SK-N-SH (cell line): ENCODE data around the gene KISS1R. TPM values are rescaled to one million over a fixed set of nuclear protein-coding genes. Genes with fewer than 3 reads are reported as not detected.

Experiments
- CTCF ChIA-PET: fragments of 300-600, 350-600 bp; formaldehyde crosslinking; extraction: SDS; loops from one replicate; lab custom pipeline; 2021; lab: Yijun Ruan, JAX
- POLR2A ChIA-PET: fragments of 350-600 bp; sonication (Branson Sonifier 250); formaldehyde crosslinking; extraction: SDS; loops from one replicate; lab custom pipeline; 2020; ENCODE audit warnings: antibody characterized with exemption, inconsistent platforms; lab: Yijun Ruan, JAX
- DNase-seq: peaks from one replicate; pipeline ENCODE4 v3.0.0; 2012
- H2AFZ ChIP-seq: fragments of 200-600 bp; sonication (generic); 2 replicates; pipeline ENCODE4 v1.8.1; 2016; ENCODE audit warnings: antibody characterized with exemption, mild to moderate bottlenecking, low read depth
- H3F3A ChIP-seq: fragments of 200-600 bp; sonication (generic); replicated peaks from 2 replicates; pipeline ENCODE3; 2016; ENCODE audit warnings: antibody characterized with exemption, mild to moderate bottlenecking; ENCODE audit not compliant: insufficient read depth
- H3K27ac ChIP-seq, 2 experiments: fragments of 200-500 bp in 1 of 2; fragments of 200-600 bp in 1 of 2; sonication (Bioruptor generic) in 1 of 2; sonication (generic), shearing (Covaris generic) in 1 of 2; 2 replicates each; pipeline versions ENCODE4 v1.5.1 to v1.6.1; 2014 to 2016; ENCODE audit warnings: low read depth in 2 of 2, inconsistent platforms in 1 of 2, low read length in 1 of 2, mild to moderate bottlenecking in 1 of 2, mixed read lengths in 1 of 2
- H3K27me3 ChIP-seq: fragments of 200-600 bp; sonication (generic), shearing (Covaris generic); 2 replicates; pipeline ENCODE4 v1.6.1; 2016; ENCODE audit warnings: mixed run types; ENCODE audit not compliant: insufficient read depth
- H3K36me3 ChIP-seq, 2 experiments: fragments of 200-500 bp in 1 of 2; fragments of 200-600 bp in 1 of 2; sonication (Bioruptor generic) in 1 of 2; sonication (generic) in 1 of 2; replicated peaks in 1 of 2; 2 replicates each; pipeline versions ENCODE3 to v1.5.1; 2014 to 2016; ENCODE audit warnings: low read length in 1 of 2, mild to moderate bottlenecking in 1 of 2; ENCODE audit not compliant: insufficient read depth in 2 of 2, control insufficient read depth in 1 of 2
- H3K4me1 ChIP-seq, 2 experiments: fragments of 200-500 bp in 1 of 2; fragments of 200-600 bp in 1 of 2; sonication (Bioruptor generic) in 1 of 2; sonication (generic), shearing (Covaris generic) in 1 of 2; 2 replicates each; pipeline versions ENCODE4 v1.5.1 to v1.6.1; 2014 to 2016; ENCODE audit warnings: low read depth in 1 of 2, low read length in 1 of 2, mixed run types in 1 of 2; ENCODE audit not compliant: insufficient read depth in 2 of 2, control insufficient read depth in 1 of 2
- H3K4me2 ChIP-seq: fragments of 200-600 bp; sonication (generic), shearing (Covaris generic); 2 replicates; pipeline ENCODE4 v1.6.1; 2017; ENCODE audit warnings: mixed run types
- H3K4me3 ChIP-seq, 2 experiments: fragments of 200-500 bp in 1 of 2; fragments of 200-600 bp in 1 of 2; sonication (Bioruptor generic) in 1 of 2; sonication (generic), shearing (Covaris generic) in 1 of 2; 2 replicates each; pipeline versions ENCODE4 v1.5.1 to v1.8.1; 2014 to 2016; ENCODE audit warnings: low read depth in 2 of 2, inconsistent platforms in 1 of 2, low read length in 1 of 2, mild to moderate bottlenecking in 1 of 2, mixed read lengths in 1 of 2, moderate library complexity in 1 of 2
- H3K79me2 ChIP-seq: fragments of 200-600 bp; sonication (generic); 2 replicates; pipeline ENCODE4 v1.8.1; 2017; ENCODE audit warnings: mild to moderate bottlenecking; ENCODE audit not compliant: insufficient read depth
- H3K9ac ChIP-seq: fragments of 200-600 bp; sonication (generic); 2 replicates; pipeline ENCODE4 v1.6.1; 2017; ENCODE audit warnings: mixed run types
- H3K9me2 ChIP-seq: fragments of 200-600 bp; sonication (generic); 2 replicates; pipeline ENCODE4 v1.6.1; 2017; ENCODE audit warnings: mixed run types
- H3K9me3 ChIP-seq: fragments of 200-600 bp; sonication (generic); 2 replicates; pipeline ENCODE4 v1.6.1; 2017; ENCODE audit warnings: mixed run types, mild to moderate bottlenecking, moderate library complexity
- H4K20me1 ChIP-seq: fragments of 200-600 bp; sonication (generic); 2 replicates; pipeline ENCODE4 v1.6.1; 2017; ENCODE audit warnings: mild to moderate bottlenecking, mixed run types; ENCODE audit not compliant: insufficient read depth
- CTCF ChIP-seq: fragments of 200-600 bp; sonication (generic); IDR thresholded peaks from 2 replicates; pipeline ENCODE4 v1.6.1; 2017; ENCODE audit warnings: antibody characterized with exemption, mild to moderate bottlenecking, moderate library complexity
- FOSL2 ChIP-seq: IDR thresholded peaks from 2 replicates; pipeline ENCODE4 v1.4.0; 2012; ENCODE audit warnings: low read depth, mild to moderate bottlenecking, moderate library complexity, borderline replicate concordance
- FOXM1 ChIP-seq: IDR thresholded peaks from 2 replicates; pipeline ENCODE4 v1.4.0; 2012; ENCODE audit warnings: low read depth, mild to moderate bottlenecking
- GABPA ChIP-seq: IDR thresholded peaks from 2 replicates; pipeline ENCODE4 v1.4.0; 2012; ENCODE audit warnings: low read depth, mild to moderate bottlenecking
- GATA2 ChIP-seq: sonication (generic); formaldehyde crosslinking; IDR thresholded peaks from 2 replicates; pipeline ENCODE4 v1.5.0; 2020; ENCODE audit warnings: mild to moderate bottlenecking, missing genetic modification reagents
- JUND ChIP-seq: IDR thresholded peaks from 2 replicates; pipeline ENCODE4 v1.4.0; 2012
- MAX ChIP-seq: IDR thresholded peaks from 2 replicates; pipeline ENCODE4 v1.4.0; 2012; ENCODE audit warnings: low read depth
- MEF2A ChIP-seq: IDR thresholded peaks from 2 replicates; pipeline ENCODE4 v1.4.0; 2012; ENCODE audit warnings: low read depth, borderline replicate concordance
- NRF1 ChIP-seq: IDR thresholded peaks from 2 replicates; pipeline ENCODE4 v1.6.1; 2012; ENCODE audit warnings: low read depth, mild to moderate bottlenecking, low read length
- RAD21 ChIP-seq: IDR thresholded peaks from 2 replicates; pipeline ENCODE4 v1.6.1; 2012; ENCODE audit warnings: mild to moderate bottlenecking, low read length
- RCOR1 ChIP-seq: fragments of 150-350 bp; IDR thresholded peaks from 2 replicates; pipeline ENCODE4 v1.6.1; 2017; ENCODE audit warnings: antibody characterized with exemption, low read length
- RFX5 ChIP-seq: IDR thresholded peaks from 2 replicates; pipeline ENCODE4 v1.6.1; 2012; ENCODE audit warnings: mild to moderate bottlenecking, improper control_type of control experiment, low read length
- SMC3 ChIP-seq: IDR thresholded peaks from 2 replicates; pipeline ENCODE4 v1.6.1; 2012; ENCODE audit warnings: low read depth, low read length, improper control_type of control experiment
- TCF12 ChIP-seq: IDR thresholded peaks from 2 replicates; pipeline ENCODE4 v1.4.0; 2012
- TEAD4 ChIP-seq: IDR thresholded peaks from 2 replicates; pipeline ENCODE4 v1.4.0; 2012; ENCODE audit warnings: mild to moderate bottlenecking, borderline replicate concordance; ENCODE audit not compliant: insufficient read depth
- USF2 ChIP-seq: fragments of 150-350 bp; IDR thresholded peaks from 2 replicates; pipeline ENCODE4 v1.6.1; 2017; ENCODE audit warnings: antibody characterized with exemption, low read length, low read depth, borderline replicate concordance
- YY1 ChIP-seq: IDR thresholded peaks from 2 replicates; pipeline ENCODE4 v1.4.0; 2012; ENCODE audit warnings: low read depth, mild to moderate bottlenecking
- ZBTB33 ChIP-seq: IDR thresholded peaks from 2 replicates; pipeline ENCODE4 v1.4.0; 2012; ENCODE audit warnings: low read depth, borderline replicate concordance
- WGBS: methylation state at CpG from one replicate; pipeline ENCODE4 v1.1.6; 2017; ENCODE audit warnings: low lambda C conversion rate; 5-methylcytosine and 5-hydroxymethylcytosine counted together
- polyA plus RNA-seq, 3 experiments: library from polyadenylated mRNA; depleted of rRNA; stranded (reverse); fragments of >200 nt; gene quantifications; 2 replicates each; pipeline ENCODE4 v1.2.3, GENCODE V29; 2012
- TF ChIP-seq, protein P1 (sequence below): IDR thresholded peaks from 2 replicates; pipeline ENCODE4 v1.4.0; 2012; ENCODE audit warnings: low read depth, borderline replicate concordance
- TF ChIP-seq, protein P2 (sequence below): IDR thresholded peaks from 2 replicates; pipeline ENCODE4; 2012

Gene KISS1R
- polyA plus RNA-seq, 1 of the 3 experiments (the other 2 are of a cell fraction): not detected

GRCh38 chr19:955803-956765 is 39.0 kb downstream of the KISS1R start:
- Histone ChIP-seq H2AFZ (no peak overlapping the region), H3K27ac (peak overlapping the region in 1 of 2 experiments; percentile 67; a peak in 1 of 4 replicates), H3K9me3 (no peaks in the 10 kb centered on the region), H3K9me2 (no peaks in the 10 kb centered on the region), H4K20me1 (peaks cover 24% of the 10 kb centered on the region; the same call in 1 of the 2 replicates), H3K4me2 (peak overlapping the region; percentile 37; the same call in 1 of the 2 replicates), H3K36me3 (no peaks in the 10 kb centered on the region), H3K9ac (no peak overlapping the region), H3K4me1 (peaks cover 5 to 21% of the 10 kb centered on the region in 2 experiments; a peak in 2 of 4 replicates), H3K4me3 (no peak overlapping the region), H3K79me2 (no peaks in the 10 kb centered on the region), H3F3A (no peaks in the 10 kb centered on the region), H3K27me3 (no peaks in the 10 kb centered on the region)
- no peak for DNase-seq
- TF ChIP-seq JUND (no peak), GATA2 (CRISPR knock-in tag) (no peak), TCF12 (no peak), RAD21 (no peak), RCOR1 (no peak), CTCF (no peak), MAX (no peak), FOSL2 (no peak), GABPA (no peak), USF2 (no peak), MEF2A (no peak), SMC3 (no peak), RFX5 (no peak), TEAD4 (no peak), FOXM1 (no peak), YY1 (no peak), NRF1 (no peak), ZBTB33 (no peak)
- TF ChIP-seq, protein P1, sequence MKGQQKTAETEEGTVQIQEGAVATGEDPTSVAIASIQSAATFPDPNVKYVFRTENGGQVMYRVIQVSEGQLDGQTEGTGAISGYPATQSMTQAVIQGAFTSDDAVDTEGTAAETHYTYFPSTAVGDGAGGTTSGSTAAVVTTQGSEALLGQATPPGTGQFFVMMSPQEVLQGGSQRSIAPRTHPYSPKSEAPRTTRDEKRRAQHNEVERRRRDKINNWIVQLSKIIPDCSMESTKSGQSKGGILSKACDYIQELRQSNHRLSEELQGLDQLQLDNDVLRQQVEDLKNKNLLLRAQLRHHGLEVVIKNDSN: no peak
- TF ChIP-seq, protein P2, sequence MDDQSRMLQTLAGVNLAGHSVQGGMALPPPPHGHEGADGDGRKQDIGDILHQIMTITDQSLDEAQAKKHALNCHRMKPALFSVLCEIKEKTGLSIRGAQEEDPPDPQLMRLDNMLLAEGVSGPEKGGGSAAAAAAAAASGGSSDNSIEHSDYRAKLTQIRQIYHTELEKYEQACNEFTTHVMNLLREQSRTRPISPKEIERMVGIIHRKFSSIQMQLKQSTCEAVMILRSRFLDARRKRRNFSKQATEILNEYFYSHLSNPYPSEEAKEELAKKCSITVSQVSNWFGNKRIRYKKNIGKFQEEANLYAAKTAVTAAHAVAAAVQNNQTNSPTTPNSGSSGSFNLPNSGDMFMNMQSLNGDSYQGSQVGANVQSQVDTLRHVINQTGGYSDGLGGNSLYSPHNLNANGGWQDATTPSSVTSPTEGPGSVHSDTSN: no peak
- 90% methylated on average over 35 of the region's 55 CpGs for WGBS
- POLR2A ChIA-PET: no interaction called here
- CTCF ChIA-PET: interaction anchor here (0.9 to 2.0 kb wide), 6 partner anchors 8 to 266 kb away, joined by 3 to 12 read pairs (median 3); partner anchors contain the start of gene WDR18
